H4 (cell line): ENCODE measurements around the gene TEAD4. TPM values are rescaled to one million over a fixed set of nuclear protein-coding genes. Genes with fewer than 3 reads are reported as not detected.
"Not testable (repeated sequence)": the region's sequence is repeated elsewhere in the genome, so short reads cannot be mapped to it uniquely, and the experiment has no call there.

ENCODE experiments used
- DNase-seq: peaks from one replicate; pipeline ENCODE4 v3.0.0-alpha.2; 2015; ENCODE audit warnings: low spot score
- total RNA-seq: library from RNA; depleted of rRNA; stranded (reverse); fragments of >200 nt; shearing (Covaris generic); gene quantifications from 2 replicates; pipeline ENCODE4 v1.2.3, GENCODE V29; 2014

The TEAD4 gene
- total RNA-seq, 1 experiment from 2014 or later = 23.6 TPM

- DNase-seq = no peak
Measured at GRCh38 chr12:3047961-3048360, 88.8 kb downstream of the TEAD4 start.

- no peak for DNase-seq
Measured at GRCh38 chr12:3048540-3048939, 89.3 kb downstream of the TEAD4 start.

- DNase-seq = no peak
Measured at GRCh38 chr12:3049176-3049575, 90.0 kb downstream of the TEAD4 start.

GRCh38 chr12:3049611-3050249 lies 90.5 kb downstream of the TEAD4 start:
- no peak for DNase-seq

GRCh38 chr12:3054374-3054773 lies 95.2 kb downstream of the TEAD4 start:
- no peak for DNase-seq

- DNase-seq = no peak
Measured at GRCh38 chr12:3055026-3055703, 96.0 kb downstream of the TEAD4 start.

GRCh38 chr12:3055704-3056467 lies 96.7 kb downstream of the TEAD4 start:
- DNase-seq = no peak

- no peak for DNase-seq
Measured at GRCh38 chr12:3061059-3061458, 101.9 kb downstream of the TEAD4 start.

- DNase-seq = no peak
Measured at GRCh38 chr12:3061501-3062215, 102.5 kb downstream of the TEAD4 start.

- DNase-seq = no peak
Measured at GRCh38 chr12:3065300-3065699, 106.1 kb downstream of the TEAD4 start.

GRCh38 chr12:3065846-3066245 lies 106.6 kb downstream of the TEAD4 start:
- not testable (repeated sequence) for DNase-seq

- DNase-seq = no peak
Measured at GRCh38 chr12:3069714-3070113, 110.5 kb downstream of the TEAD4 start.

- DNase-seq = no peak
Measured at GRCh38 chr12:3071107-3071506, 111.9 kb downstream of the TEAD4 start.

- DNase-seq = no peak
Measured at GRCh38 chr12:3071710-3072109, 112.5 kb downstream of the TEAD4 start.

GRCh38 chr12:3073438-3074250 lies 114.4 kb downstream of the TEAD4 start:
- peak; percentile 83 for DNase-seq

- DNase-seq = no peak
Measured at GRCh38 chr12:3075315-3075714, 116.1 kb downstream of the TEAD4 start.

GRCh38 chr12:3076730-3077571 lies 117.8 kb downstream of the TEAD4 start, which contains the start of gene TSPAN9:
Gene TSPAN9 (plus strand): TSS chr12:3077379. CDS start chr12:3201194, 123,815 bp downstream.
- DNase-seq = peak; percentile 59

GRCh38 chr12:3077572-3078081 lies 118.4 kb downstream of the TEAD4 start:
- DNase-seq = no peak

GRCh38 chr12:3078086-3078820 lies 119.1 kb downstream of the TEAD4 start:
- no peak for DNase-seq
